ENCODE data around the gene NANOS2. TPM values are rescaled to one million over a fixed set of nuclear protein-coding genes. Genes with fewer than 3 reads are reported as not detected.

NANOS2 gene
- total and polyA plus RNA-seq, 2 donors from 2014 or later = not detected

- H3K9me3 ChIP-seq (ENCODE audit: control insufficient read depth in 2 of 3, insufficient read depth in 1 of 3, low read length in 3 of 3) = no peaks in the 10 kb centered on the region
- H3K4me1 ChIP-seq (ENCODE audit: control insufficient read depth in 2 of 3, insufficient read depth in 2 of 3, low read depth in 1 of 3, low read length in 3 of 3) = peaks cover 0 to 9% (median 0%) of the 10 kb centered on the region in 3 donors
- H3K27ac ChIP-seq (ENCODE audit: low read depth in 2 of 2, low read length in 2 of 2) = no peak overlapping the region
- no peak for FAIRE-seq
- no peak overlapping the region for H3K4me3 ChIP-seq (ENCODE audit: low read length in 3 of 3)
- no peak for TF ChIP-seq CTCF (IDR thresholded peaks at IDR 0.05; ENCODE audit: borderline replicate concordance, extremely low read depth, insufficient read depth)
- intact Hi-C loops (cut with DNase I) = no loop called here
- H3K9ac ChIP-seq (ENCODE audit: low read length in 3 of 3) = no peak overlapping the region
- no peaks in the 10 kb centered on the region for H3K27me3 ChIP-seq (ENCODE audit: control insufficient read depth, insufficient read depth, low read length)
- H3K36me3 ChIP-seq (ENCODE audit: control insufficient read depth in 2 of 3, insufficient read depth in 3 of 3, low read length in 3 of 3) = no peaks in the 10 kb centered on the region
- no peak for DNase-seq
Observed at GRCh38 chr19:45906221-45906620, 8.4 kb downstream of the NANOS2 start.

GRCh38 chr19:45905011-45905410 lies 9.6 kb downstream of the NANOS2 start:
- H3K27me3 ChIP-seq (ENCODE audit: control insufficient read depth, insufficient read depth, low read length) = no peaks in the 10 kb centered on the region
- no peak for DNase-seq
- intact Hi-C loops (cut with DNase I) = no loop called here
- H3K36me3 ChIP-seq (ENCODE audit: control insufficient read depth in 2 of 3, insufficient read depth in 3 of 3, low read length in 3 of 3) = no peaks in the 10 kb centered on the region
- no peak overlapping the region for H3K27ac ChIP-seq (ENCODE audit: low read depth in 2 of 2, low read length in 2 of 2)
- H3K9ac ChIP-seq (ENCODE audit: low read length in 3 of 3) = no peak overlapping the region
- no peak for TF ChIP-seq CTCF (IDR thresholded peaks at IDR 0.05; ENCODE audit: borderline replicate concordance, extremely low read depth, insufficient read depth)
- FAIRE-seq = no peak
- H3K9me3 ChIP-seq (ENCODE audit: control insufficient read depth in 2 of 3, insufficient read depth in 1 of 3, low read length in 3 of 3) = no peaks in the 10 kb centered on the region
- H3K4me3 ChIP-seq (ENCODE audit: low read length in 3 of 3) = no peak overlapping the region
- H3K4me1 ChIP-seq (ENCODE audit: control insufficient read depth in 2 of 3, insufficient read depth in 2 of 3, low read depth in 1 of 3, low read length in 3 of 3) = peaks cover 0 to 17% (median 0%) of the 10 kb centered on the region in 3 donors

- H3K9ac ChIP-seq (ENCODE audit: low read length in 3 of 3) = peak overlapping the region; percentile 34 to 69 (median 49)
- TF ChIP-seq CTCF (IDR thresholded peaks at IDR 0.05; ENCODE audit: borderline replicate concordance, extremely low read depth, insufficient read depth) = no peak
- FAIRE-seq = no peak
- peak overlapping the region; percentile 67 to 89 (median 85) for H3K4me3 ChIP-seq (ENCODE audit: low read length in 3 of 3)
- H3K27ac ChIP-seq (ENCODE audit: low read depth in 2 of 2, low read length in 2 of 2) = peak overlapping the region; percentile 65 to 73
- DNase-seq = peak; percentile 99
- H3K36me3 ChIP-seq (ENCODE audit: control insufficient read depth in 2 of 3, insufficient read depth in 3 of 3, low read length in 3 of 3) = peaks cover 0 to 6% (median 4%) of the 10 kb centered on the region in 3 donors
- H3K4me1 ChIP-seq (ENCODE audit: control insufficient read depth in 2 of 3, insufficient read depth in 2 of 3, low read depth in 1 of 3, low read length in 3 of 3) = peaks cover 0 to 20% (median 0%) of the 10 kb centered on the region in 3 donors
- H3K27me3 ChIP-seq (ENCODE audit: control insufficient read depth, insufficient read depth, low read length) = no peaks in the 10 kb centered on the region
- no peaks in the 10 kb centered on the region for H3K9me3 ChIP-seq (ENCODE audit: control insufficient read depth in 2 of 3, insufficient read depth in 1 of 3, low read length in 3 of 3)
- intact Hi-C loops (cut with DNase I) = no loop called here
Observed at GRCh38 chr19:45902651-45903625, 11.6 kb downstream of the NANOS2 start.
